Ovary (tissue), 9 donors: ENCODE measurements around the gene PLXNA4. TPM values are rescaled to one million over a fixed set of nuclear protein-coding genes. Genes with fewer than 3 reads are reported as not detected.

Experiments used
- DNase-seq, 5 donors: peaks; one replicate each; pipeline ENCODE4 v3.0.0-alpha.2; 2019 to 2020
- H3K27ac ChIP-seq, 2 donors: fragments of 200-600 bp; one replicate each; pipeline versions ENCODE4 v1.5.1 to v1.8.0; 2019 to 2022
- H3K27me3 ChIP-seq: fragments of 200-600 bp; one replicate; pipeline ENCODE4 v1.8.0; 2022
- H3K36me3 ChIP-seq: fragments of 200-600 bp; sonication (generic); one replicate; pipeline ENCODE4 v1.5.1; 2019
- H3K4me1 ChIP-seq: one replicate; pipeline ENCODE4 v1.8.1; 2013; ENCODE audit warnings: mild to moderate bottlenecking, moderate library complexity; ENCODE audit not compliant: insufficient read depth
- H3K4me3 ChIP-seq: fragments of 200-600 bp; sonication (generic); one replicate; pipeline ENCODE4 v1.5.1; 2017
- H3K9me3 ChIP-seq, 2 donors: fragments of 200-600 bp in 1 of 2; sonication (generic) in 1 of 2; one replicate each; pipeline versions ENCODE4 v1.5.1 to v1.8.1; 2013 to 2019; ENCODE audit warnings: mild to moderate bottlenecking in 1 of 2, moderate library complexity in 1 of 2
- EP300 ChIP-seq: sonication (generic); formaldehyde crosslinking; IDR thresholded peaks from one replicate; pipeline ENCODE4 v1.6.1; 2017; ENCODE audit warnings: antibody characterized with exemption
- POLR2A ChIP-seq: fragments of 450-650 bp; IDR thresholded peaks from one replicate; pipeline ENCODE4 v1.6.1; 2017; ENCODE audit warnings: antibody characterized with exemption, mild to moderate bottlenecking, moderate library complexity
- WGBS, 3 donors: extraction: QIAGEN DNeasy Blood & Tissue Kit in 1 of 3; methylation state at CpG; one replicate each; pipeline versions ENCODE4 v1.1.5 to v1.1.7; 2013 to 2017; 5-methylcytosine and 5-hydroxymethylcytosine counted together
- intact Hi-C, 4 donors: fragments of 100-400 bp; cut with DNase I; formaldehyde crosslinking; loops; one replicate each; pipeline versions ENCODE4 v1.11.0 to v1.15.1; 2022 to 2023
- polyA plus RNA-seq, 2 donors: library from polyadenylated mRNA; stranded (reverse); fragments of 200-250 nt in 1 of 2; fragments of 350-450 nt in 1 of 2; fragmentation: Illumina TruSeq in 1 of 2; extraction: RNeasy Lipid Tissue Mini Kit (QIAGEN cat#74804) in 1 of 2; gene quantifications; one replicate each; pipeline ENCODE4 v1.2.3, GENCODE V29; 2013 to 2014
- total RNA-seq, 7 donors: library from RNA; depleted of rRNA in 2 of 7; stranded (reverse); fragments of >200 nt in 2 of 7; fragmentation: NEBNext Ultra II Directional in 3 of 7; extraction: Animal tissue kit (Norgen Biotek cat#: 25700) in 3 of 7; gene quantifications; one replicate each; pipeline versions ENCODE4 v1.1.0 to v1.2.4, GENCODE V29; 2016 to 2023
- TF ChIP-seq, protein P1 (sequence below), 3 donors: fragments of 450-650 bp in 2 of 3; fragments of 200-600 bp in 1 of 3; IDR thresholded peaks; one replicate each; pipeline versions ENCODE4 v1.5.1 to v1.8.0; 2016 to 2022; ENCODE audit warnings: antibody characterized with exemption in 3 of 3, mild to moderate bottlenecking in 1 of 3
- donor health status: DM: no; HTN: no; CAD: no; lungs with moderate emphysema.
- donor health status: DM: no; HTN: no; CAD: no.
- donor health status: Bipolar disorder and iron deficiency.
- donor health status: DM: yes; HTN: yes; CAD: no.
- donor health status: DM: no; HTN: no; CAD: no.
- donor health status: DM: yes; HTN: yes; CAD: no.

The PLXNA4 gene
- total and polyA plus RNA-seq, 9 donors, result 5.1 to 39.9 (median 11.4) TPM

DNA sequence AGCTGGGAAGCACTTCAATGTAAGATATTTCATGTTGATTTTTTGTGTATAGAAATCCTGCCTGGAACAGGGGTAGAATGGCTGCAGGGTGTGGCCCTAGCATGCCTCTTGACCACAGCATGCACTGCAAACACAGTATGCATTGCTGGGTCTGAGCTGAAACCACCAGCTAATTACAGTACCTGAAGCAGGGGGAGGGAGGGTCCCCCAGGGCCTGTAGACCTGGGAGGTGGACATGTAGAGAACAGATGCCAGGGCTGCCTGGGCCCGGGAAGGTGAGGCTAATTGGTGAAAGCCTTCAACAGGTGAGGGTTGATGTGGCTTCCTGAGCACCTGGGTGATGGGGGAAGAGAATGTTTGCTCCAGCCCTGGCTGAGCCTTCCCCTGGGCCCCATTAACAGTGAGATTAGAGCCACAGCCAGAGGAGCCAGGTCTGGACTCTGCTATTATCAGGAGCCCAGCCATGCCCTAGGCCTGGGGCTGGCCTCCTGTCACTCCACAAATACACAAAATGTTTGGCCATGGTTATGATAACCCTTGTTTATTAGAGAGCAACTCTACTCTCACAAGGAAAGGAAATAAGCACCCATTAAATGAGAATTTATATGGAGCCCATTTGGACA, 83.3 kb downstream of the PLXNA4 start:
- Histone ChIP-seq H3K4me3 (no peak overlapping the region), H3K27me3 (no peaks in the 10 kb centered on the region), H3K36me3 (no peaks in the 10 kb centered on the region), H3K9me3 (no peaks in the 10 kb centered on the region), H3K27ac (no peak overlapping the region), H3K4me1 (no peaks in the 10 kb centered on the region)
- 90 to 94% (median 93%) methylated on average over 1 of the region's 1 CpG for WGBS, 3 donors
- no peak for DNase-seq
- TF ChIP-seq POLR2A (no peak), EP300 (no peak)
- TF ChIP-seq, protein P1, sequence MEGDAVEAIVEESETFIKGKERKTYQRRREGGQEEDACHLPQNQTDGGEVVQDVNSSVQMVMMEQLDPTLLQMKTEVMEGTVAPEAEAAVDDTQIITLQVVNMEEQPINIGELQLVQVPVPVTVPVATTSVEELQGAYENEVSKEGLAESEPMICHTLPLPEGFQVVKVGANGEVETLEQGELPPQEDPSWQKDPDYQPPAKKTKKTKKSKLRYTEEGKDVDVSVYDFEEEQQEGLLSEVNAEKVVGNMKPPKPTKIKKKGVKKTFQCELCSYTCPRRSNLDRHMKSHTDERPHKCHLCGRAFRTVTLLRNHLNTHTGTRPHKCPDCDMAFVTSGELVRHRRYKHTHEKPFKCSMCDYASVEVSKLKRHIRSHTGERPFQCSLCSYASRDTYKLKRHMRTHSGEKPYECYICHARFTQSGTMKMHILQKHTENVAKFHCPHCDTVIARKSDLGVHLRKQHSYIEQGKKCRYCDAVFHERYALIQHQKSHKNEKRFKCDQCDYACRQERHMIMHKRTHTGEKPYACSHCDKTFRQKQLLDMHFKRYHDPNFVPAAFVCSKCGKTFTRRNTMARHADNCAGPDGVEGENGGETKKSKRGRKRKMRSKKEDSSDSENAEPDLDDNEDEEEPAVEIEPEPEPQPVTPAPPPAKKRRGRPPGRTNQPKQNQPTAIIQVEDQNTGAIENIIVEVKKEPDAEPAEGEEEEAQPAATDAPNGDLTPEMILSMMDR (IDR thresholded peaks at IDR 0.05), result no peak
- intact Hi-C loops, result no loop called here

DNA sequence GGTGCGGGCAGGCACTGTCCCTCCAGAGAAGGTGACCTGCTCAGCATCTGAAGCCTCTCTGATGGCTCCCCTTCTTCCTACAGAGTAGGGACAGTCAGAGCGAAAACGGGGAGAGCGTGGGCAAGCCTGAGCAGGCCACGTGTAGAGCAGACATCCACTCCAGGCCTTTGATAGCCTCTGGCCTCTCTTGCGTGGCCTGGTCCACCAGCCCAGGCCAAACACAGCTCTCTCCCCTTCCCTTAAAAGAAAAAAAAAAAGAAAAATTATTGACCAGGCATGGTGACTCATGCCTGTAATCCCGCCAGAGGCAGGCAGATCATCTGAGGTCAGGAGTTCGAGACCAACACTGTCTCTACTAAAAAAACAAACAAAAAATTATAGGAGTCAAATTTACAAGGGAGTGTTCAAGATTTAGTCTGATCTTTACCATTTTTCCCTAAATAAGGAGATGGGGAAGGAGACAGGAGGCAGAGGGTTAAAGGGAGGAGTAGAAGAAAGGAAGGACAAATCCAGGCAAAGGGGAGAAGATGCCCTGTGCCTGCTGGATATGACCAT, 84.8 kb downstream of the PLXNA4 start:
- WGBS, 3 donors, result 72 to 80% (median 78%) methylated on average over 8 of the region's 8 CpGs

DNA sequence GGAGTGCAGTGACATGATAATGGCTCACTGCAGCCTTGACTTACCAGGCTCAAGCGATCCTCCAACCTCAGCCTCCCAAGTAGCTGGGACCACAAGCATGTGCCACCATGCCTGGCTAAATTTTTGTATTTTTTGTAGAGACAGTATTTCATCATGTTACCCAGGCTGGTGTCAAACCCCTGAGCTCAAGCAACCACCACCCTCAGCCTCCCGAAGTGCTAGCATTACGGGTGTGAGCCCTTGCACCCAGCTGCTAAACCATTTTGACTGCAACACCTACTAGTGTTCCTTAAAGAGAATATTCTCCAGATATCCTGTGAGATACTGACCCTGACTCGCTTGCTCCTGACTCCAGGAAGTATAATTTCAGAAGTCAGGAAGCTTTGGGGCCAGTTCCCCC, 85.8 kb downstream of the PLXNA4 start:
- 67 to 93% (median 79%) methylated on average over 4 of the region's 4 CpGs for WGBS, 3 donors
- no peak for TF ChIP-seq EP300
- TF ChIP-seq, protein P1 (IDR thresholded peaks at IDR 0.05), result no peak
- TF ChIP-seq POLR2A, result no peak
- Histone ChIP-seq H3K27me3 (no peaks in the 10 kb centered on the region), H3K4me3 (no peak overlapping the region), H3K36me3 (no peaks in the 10 kb centered on the region), H3K4me1 (peaks cover 5% of the 10 kb centered on the region), H3K9me3 (no peaks in the 10 kb centered on the region), H3K27ac (no peak overlapping the region)
- no peak for DNase-seq
- intact Hi-C loops, result no loop called here

More for the DNA sequence above, 84.8 kb downstream of the PLXNA4 start:
- no peak overlapping the region for H3K4me3 ChIP-seq
- no peak for DNase-seq
- H3K27me3 ChIP-seq, result no peaks in the 10 kb centered on the region
- H3K36me3 ChIP-seq, result no peaks in the 10 kb centered on the region
- no peaks in the 10 kb centered on the region for H3K9me3 ChIP-seq
- intact Hi-C loops, result no loop called here
- TF ChIP-seq EP300, result no peak
- TF ChIP-seq, protein P1 (IDR thresholded peaks at IDR 0.05), result no peak
- no peak for TF ChIP-seq POLR2A
- no peak overlapping the region for H3K27ac ChIP-seq
- H3K4me1 ChIP-seq, result peaks cover 3% of the 10 kb centered on the region

DNA sequence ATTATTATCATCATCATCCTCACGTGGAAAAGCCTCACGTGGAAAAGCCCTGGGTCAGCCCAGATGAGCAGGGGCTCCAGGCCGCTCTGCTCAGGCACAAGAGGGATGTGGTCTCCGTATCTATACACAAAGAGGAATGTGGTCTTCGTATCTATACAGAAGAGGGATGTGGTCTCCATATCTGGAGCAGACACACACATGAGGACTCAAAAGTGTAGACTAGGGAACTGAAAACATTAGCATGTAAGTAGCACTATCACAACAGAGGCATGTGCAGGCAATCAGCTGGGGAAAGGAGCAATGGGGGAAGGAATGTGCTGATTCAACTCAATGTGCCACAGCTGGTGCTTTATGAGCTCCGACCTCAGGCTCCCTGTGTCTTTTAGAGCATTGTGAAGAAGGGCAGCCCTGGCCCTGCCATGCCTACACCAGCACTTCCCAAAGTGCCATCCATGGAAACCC, 86.5 kb downstream of the PLXNA4 start:
- no peaks in the 10 kb centered on the region for H3K9me3 ChIP-seq
- intact Hi-C loops, result no loop called here
- no peaks in the 10 kb centered on the region for H3K36me3 ChIP-seq
- no peak for DNase-seq
- WGBS, 3 donors, result 82 to 89% (median 85%) methylated on average over 6 of the region's 6 CpGs
- no peak overlapping the region for H3K4me3 ChIP-seq
- H3K27me3 ChIP-seq, result no peaks in the 10 kb centered on the region
- TF ChIP-seq POLR2A, result no peak
- TF ChIP-seq EP300, result no peak
- TF ChIP-seq, protein P1 (IDR thresholded peaks at IDR 0.05), result no peak
- no peak overlapping the region for H3K27ac ChIP-seq
- peaks cover 5% of the 10 kb centered on the region for H3K4me1 ChIP-seq
